ENCODE results near the gene PDE10A. TPM values are rescaled to one million over a fixed set of nuclear protein-coding genes. Genes with fewer than 3 reads are reported as not detected.

Gene PDE10A
- total RNA-seq, 1 experiment from 2014 or later: 233 TPM

DNA sequence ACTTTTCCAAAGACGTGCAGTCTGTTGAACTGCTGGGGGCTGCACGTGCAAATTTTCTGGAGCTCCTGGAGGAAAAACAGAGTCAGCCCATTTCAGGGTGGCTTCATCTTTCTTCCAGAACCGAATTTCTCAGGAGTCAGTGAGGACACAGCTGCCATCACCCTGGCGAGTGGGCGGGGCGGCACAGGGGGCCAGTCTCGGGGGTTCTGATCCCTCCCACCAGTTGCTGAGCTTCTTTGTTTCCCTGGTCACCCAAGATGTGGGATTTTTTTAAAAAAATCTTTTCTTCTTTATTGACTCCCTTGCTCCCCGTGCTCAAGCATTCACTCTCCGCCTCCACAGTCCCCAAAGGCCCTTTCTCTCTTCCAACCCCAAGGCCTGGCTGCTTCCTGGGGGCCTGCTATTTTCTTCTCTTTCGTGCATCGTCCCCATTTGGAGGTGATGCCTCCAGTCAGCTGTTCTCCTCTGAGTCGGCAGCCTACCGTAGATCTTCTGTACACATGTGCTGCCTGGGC, 362.6 kb downstream of the PDE10A start:
- DNase-seq (ENCODE audit: extremely low read depth, low read depth): no peak

DNA sequence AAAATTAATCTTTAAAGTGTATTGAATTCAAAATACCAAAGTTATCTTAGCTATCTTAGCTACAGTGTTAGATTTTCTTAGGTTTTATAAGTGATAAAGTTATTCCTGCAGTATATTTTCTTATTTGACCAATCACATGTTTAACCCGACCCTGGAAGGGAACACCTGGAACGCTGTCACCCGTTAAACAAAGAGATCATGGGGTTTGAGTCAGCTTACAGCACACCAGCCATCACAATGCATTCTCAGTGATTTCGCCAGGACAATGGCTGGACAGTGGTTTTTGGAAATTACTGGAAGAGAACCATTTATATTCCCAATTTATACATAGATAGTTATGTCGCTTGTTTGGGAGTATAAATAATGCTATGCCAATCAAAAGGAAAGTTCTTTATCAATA, 364.2 kb downstream of the PDE10A start:
- no peak for DNase-seq (ENCODE audit: extremely low read depth, low read depth)

DNA sequence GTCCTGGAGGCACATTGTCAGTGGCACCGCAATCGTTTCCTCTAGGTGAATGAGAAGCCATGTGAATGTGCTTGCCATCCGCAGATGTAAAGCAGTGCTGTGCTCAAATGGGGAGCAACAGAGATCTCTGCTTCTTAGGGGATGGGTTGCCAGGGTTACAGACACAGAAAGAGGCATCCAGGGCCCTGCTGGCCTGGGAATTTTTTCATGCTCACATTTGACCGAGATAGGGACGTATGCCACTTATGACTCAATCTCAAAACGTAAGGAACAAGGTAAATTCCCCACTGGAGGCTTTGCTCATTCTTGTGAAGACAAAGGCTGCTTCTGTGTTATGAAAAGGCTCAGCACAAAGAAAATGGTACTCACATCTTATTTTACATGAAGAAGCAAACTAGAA, 364.6 kb downstream of the PDE10A start:
- DNase-seq (ENCODE audit: extremely low read depth, low read depth): no peak

DNA sequence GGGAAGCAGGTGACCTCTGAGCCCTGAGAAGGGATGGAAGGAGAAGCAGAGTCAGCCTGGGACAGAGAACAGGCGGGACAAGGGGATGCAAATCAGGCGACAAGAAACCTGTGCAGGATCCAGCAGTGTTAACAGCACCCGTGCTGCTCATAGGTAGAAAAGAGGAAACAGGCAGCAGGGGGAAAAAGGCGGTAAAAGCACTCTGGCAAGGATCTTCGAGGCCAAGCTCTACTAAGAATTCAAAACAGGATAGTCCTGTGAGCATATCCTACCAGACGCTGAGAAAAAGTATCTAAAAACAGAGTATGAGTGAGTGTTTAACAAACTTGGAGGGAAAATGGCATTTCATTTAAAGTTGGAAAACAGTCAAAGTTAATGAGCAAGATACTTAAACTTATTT, 370.4 kb downstream of the PDE10A start:
- DNase-seq (ENCODE audit: extremely low read depth, low read depth): no peak

Small RNA genes lying within 50 kb of the gene (small RNA-seq; reads per million reads assigned to genes)
- gene RNA5SP226: 0 reads per million in 2 experiments

Data from NCI-H460 (cell line).